ENCODE measurements around the gene TRIM40. TPM values are rescaled to one million over a fixed set of nuclear protein-coding genes. Genes with fewer than 3 reads are reported as not detected.

Gene TRIM40
- total and polyA plus RNA-seq, 5 donors from 2014 or later: 0.39 TPM; not detected in 4

DNA sequence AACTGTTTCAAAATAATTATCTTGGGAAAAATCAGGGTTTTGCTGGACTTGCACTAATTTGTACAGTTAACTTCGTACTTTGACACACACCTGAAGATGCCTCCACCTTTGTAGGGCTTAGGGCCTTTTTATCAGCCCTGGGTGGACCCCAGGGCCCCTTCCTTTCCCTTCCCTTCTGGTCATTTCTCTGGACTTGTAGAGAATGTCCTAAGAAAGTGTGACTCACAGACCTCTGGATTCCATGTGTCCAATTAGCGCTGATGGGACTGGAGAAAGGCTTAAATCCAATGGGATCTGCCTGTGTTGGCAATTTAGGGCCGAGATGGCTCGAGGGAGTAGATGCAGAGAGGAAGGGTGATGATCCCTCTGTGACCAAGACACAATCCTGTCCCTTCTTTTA is 36.7 kb downstream of the TRIM40 start:
- Mint-ChIP-seq H3K36me3 (no peaks in the 10 kb centered on the region), H3K27ac (no peak overlapping the region), H3K4me3 (peak overlapping the region in 1 of 4 donors; percentile 28), H3K4me1 (peaks cover 0 to 13% (median 7%) of the 10 kb centered on the region in 4 donors), H3K27me3 (peaks cover 80% of the 10 kb centered on the region), H3K9me3 (no peaks in the 10 kb centered on the region)
- Histone ChIP-seq H3K4me1 (ENCODE audit: control insufficient read depth, insufficient read depth, low read length, poor library complexity, severe bottlenecking) (peaks cover 7% of the 10 kb centered on the region), H3K27me3 (ENCODE audit: control insufficient read depth, insufficient read depth, low read length) (peaks cover 32% of the 10 kb centered on the region), H3K9me3 (ENCODE audit: control insufficient read depth in 2 of 2, low read length in 2 of 2) (no peaks in the 10 kb centered on the region), H3K4me3 (ENCODE audit: low read depth, low read length) (no peak overlapping the region), H3K27ac (ENCODE audit: insufficient read depth, low read length, poor library complexity, severe bottlenecking) (no peak overlapping the region), H3K36me3 (ENCODE audit: control insufficient read depth, insufficient read depth, low read length) (no peaks in the 10 kb centered on the region)
- ATAC-seq (ENCODE audit: low read depth in 2 of 2): no peak
- no peak for DNase-seq

GRCh38 chr6:30175765-30176164 is 39.8 kb downstream of the TRIM40 start:
- H3K36me3 ChIP-seq (ENCODE audit: control insufficient read depth, insufficient read depth, low read length): no peaks in the 10 kb centered on the region
- ATAC-seq (ENCODE audit: low read depth in 2 of 2) (no peak), DNase-seq (no peak)
- Mint-ChIP-seq H3K4me1 (peaks cover 0 to 10% (median under 1%) of the 10 kb centered on the region in 4 donors), H3K9me3 (peaks cover 0 to 6% (median 0%) of the 10 kb centered on the region in 7 donors), H3K27me3 (peaks cover 78% of the 10 kb centered on the region), H3K27ac (no peak overlapping the region), H3K36me3 (no peaks in the 10 kb centered on the region), H3K4me3 (no peak overlapping the region)
- no peak overlapping the region for H3K27ac ChIP-seq (ENCODE audit: insufficient read depth, low read length, poor library complexity, severe bottlenecking)
- no peak overlapping the region for H3K4me3 ChIP-seq (ENCODE audit: low read depth, low read length)
- H3K4me1 ChIP-seq (ENCODE audit: control insufficient read depth, insufficient read depth, low read length, poor library complexity, severe bottlenecking): peaks cover 7% of the 10 kb centered on the region
- H3K27me3 ChIP-seq (ENCODE audit: control insufficient read depth, insufficient read depth, low read length): peaks cover 35% of the 10 kb centered on the region
- H3K9me3 ChIP-seq (ENCODE audit: control insufficient read depth in 2 of 2, low read length in 2 of 2): peaks cover 12 to 13% of the 10 kb centered on the region in 2 experiments

DNA sequence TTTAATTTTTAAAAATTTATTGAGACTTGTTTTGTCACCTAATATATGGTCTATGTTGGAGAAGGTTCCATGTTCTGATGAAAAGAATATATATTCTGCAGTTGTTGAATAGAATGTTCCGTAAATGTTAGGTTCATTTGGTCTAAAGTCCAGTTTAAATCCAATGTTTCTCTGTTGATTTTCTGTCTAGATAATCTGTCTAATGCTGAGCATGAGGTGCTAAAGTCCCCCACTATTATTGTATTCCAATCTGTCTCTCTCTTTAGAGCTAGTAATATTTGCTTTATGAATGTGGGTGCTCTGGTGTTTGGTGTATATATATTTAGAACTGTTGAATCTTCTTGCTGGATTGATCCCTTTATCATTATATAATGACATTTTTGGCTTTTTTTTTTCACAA is 42.9 kb downstream of the TRIM40 start:
- Mint-ChIP-seq H3K27ac (no peak overlapping the region), H3K4me3 (no peak overlapping the region), H3K4me1 (peaks cover 0 to 6% (median 2%) of the 10 kb centered on the region in 4 donors), H3K36me3 (no peaks in the 10 kb centered on the region), H3K9me3 (peaks cover 0 to 6% (median 0%) of the 10 kb centered on the region in 7 donors), H3K27me3 (peaks cover 53% of the 10 kb centered on the region)
- H3K27me3 ChIP-seq (ENCODE audit: control insufficient read depth, insufficient read depth, low read length): peaks cover 24% of the 10 kb centered on the region
- peaks cover 12 to 13% of the 10 kb centered on the region in 2 experiments for H3K9me3 ChIP-seq (ENCODE audit: control insufficient read depth in 2 of 2, low read length in 2 of 2)
- DNase-seq: no peak
- ATAC-seq (ENCODE audit: low read depth in 2 of 2): no peak
- H3K4me3 ChIP-seq (ENCODE audit: low read depth, low read length): no peak overlapping the region
- no peaks in the 10 kb centered on the region for H3K4me1 ChIP-seq (ENCODE audit: control insufficient read depth, insufficient read depth, low read length, poor library complexity, severe bottlenecking)
- H3K27ac ChIP-seq (ENCODE audit: insufficient read depth, low read length, poor library complexity, severe bottlenecking): no peak overlapping the region
- no peaks in the 10 kb centered on the region for H3K36me3 ChIP-seq (ENCODE audit: control insufficient read depth, insufficient read depth, low read length)

GRCh38 chr6:30180145-30180544 is 44.2 kb downstream of the TRIM40 start:
- H3K9me3 Mint-ChIP-seq: peaks cover 0 to 6% (median 0%) of the 10 kb centered on the region in 7 donors
- H3K4me1 ChIP-seq (ENCODE audit: control insufficient read depth, insufficient read depth, low read length, poor library complexity, severe bottlenecking): no peaks in the 10 kb centered on the region
- no peak overlapping the region for H3K27ac ChIP-seq (ENCODE audit: insufficient read depth, low read length, poor library complexity, severe bottlenecking)
- H3K27me3 Mint-ChIP-seq: peaks cover 40% of the 10 kb centered on the region
- H3K4me1 Mint-ChIP-seq: peaks cover 0 to 6% (median 2%) of the 10 kb centered on the region in 4 donors
- DNase-seq: no peak
- H3K27ac Mint-ChIP-seq: no peak overlapping the region
- H3K36me3 ChIP-seq (ENCODE audit: control insufficient read depth, insufficient read depth, low read length): peaks cover 6% of the 10 kb centered on the region
- peaks cover 19% of the 10 kb centered on the region for H3K27me3 ChIP-seq (ENCODE audit: control insufficient read depth, insufficient read depth, low read length)
- no peak overlapping the region for H3K4me3 ChIP-seq (ENCODE audit: low read depth, low read length)
- H3K9me3 ChIP-seq (ENCODE audit: control insufficient read depth in 2 of 2, low read length in 2 of 2): peaks cover 12 to 13% of the 10 kb centered on the region in 2 experiments
- H3K36me3 Mint-ChIP-seq: peaks cover 5% of the 10 kb centered on the region
- no peak for ATAC-seq (ENCODE audit: low read depth in 2 of 2)
- H3K4me3 Mint-ChIP-seq: no peak overlapping the region

- ATAC-seq (ENCODE audit: low read depth in 2 of 2) (no peak), DNase-seq (no peak)
- Histone ChIP-seq H3K27me3 (ENCODE audit: control insufficient read depth, insufficient read depth, low read length) (peaks cover 5% of the 10 kb centered on the region), H3K36me3 (ENCODE audit: control insufficient read depth, insufficient read depth, low read length) (peaks cover 45% of the 10 kb centered on the region), H3K4me1 (ENCODE audit: control insufficient read depth, insufficient read depth, low read length, poor library complexity, severe bottlenecking) (no peaks in the 10 kb centered on the region), H3K4me3 (ENCODE audit: low read depth, low read length) (no peak overlapping the region), H3K27ac (ENCODE audit: insufficient read depth, low read length, poor library complexity, severe bottlenecking) (no peak overlapping the region), H3K9me3 (ENCODE audit: control insufficient read depth in 2 of 2, low read length in 2 of 2) (peaks cover 7% of the 10 kb centered on the region in 2 experiments)
- no peak overlapping the region for H3K4me3 Mint-ChIP-seq
- peak overlapping the region in 1 of 3 donors; percentile 24 for H3K27ac Mint-ChIP-seq
- peaks cover 0 to 6% (median 2%) of the 10 kb centered on the region in 4 donors for H3K4me1 Mint-ChIP-seq
- H3K9me3 Mint-ChIP-seq: peaks cover 0 to 4% (median 0%) of the 10 kb centered on the region in 7 donors
- H3K27me3 Mint-ChIP-seq: peaks cover 4% of the 10 kb centered on the region
- H3K36me3 Mint-ChIP-seq: peaks cover 27% of the 10 kb centered on the region
Measured at GRCh38 chr6:30184417-30185031, 48.6 kb downstream of the TRIM40 start.

DNA sequence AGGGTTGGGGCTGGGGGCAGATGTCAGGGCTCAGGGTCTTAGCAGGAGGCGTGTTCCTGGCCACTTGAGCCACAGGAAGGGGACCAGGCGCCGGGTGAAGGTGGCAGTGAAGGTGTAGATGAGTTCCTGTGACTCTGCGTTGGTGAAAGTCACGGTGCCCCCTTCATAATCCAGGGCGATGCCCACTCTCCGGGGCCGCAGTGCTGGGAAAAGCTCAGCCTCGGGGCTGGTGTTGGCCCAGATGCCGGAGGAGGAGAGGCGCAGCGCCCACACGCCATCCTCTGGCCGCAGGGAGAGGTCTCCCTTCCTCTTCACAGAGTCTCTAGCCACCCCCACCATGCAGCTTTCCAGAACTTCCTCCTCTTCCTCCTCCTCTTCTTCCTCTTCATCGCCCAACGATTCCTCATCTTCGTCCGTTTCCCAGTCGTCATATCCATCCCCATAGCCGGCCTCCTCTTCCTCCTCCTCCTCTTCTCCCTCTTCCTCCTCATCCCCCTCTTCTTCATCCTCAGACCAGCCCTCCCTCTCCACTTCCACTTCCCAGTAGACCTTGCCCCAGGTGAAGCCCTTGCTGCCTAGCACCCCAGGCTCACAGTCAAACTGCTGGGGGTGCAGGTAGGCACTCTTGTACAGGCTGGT is 50.0 kb downstream of the TRIM40 start:
- Histone ChIP-seq H3K4me1 (ENCODE audit: control insufficient read depth, insufficient read depth, low read length, poor library complexity, severe bottlenecking) (no peaks in the 10 kb centered on the region), H3K27me3 (ENCODE audit: control insufficient read depth, insufficient read depth, low read length) (no peaks in the 10 kb centered on the region), H3K27ac (ENCODE audit: insufficient read depth, low read length, poor library complexity, severe bottlenecking) (no peak overlapping the region), H3K9me3 (ENCODE audit: control insufficient read depth in 2 of 2, low read length in 2 of 2) (no peaks in the 10 kb centered on the region), H3K4me3 (ENCODE audit: low read depth, low read length) (no peak overlapping the region), H3K36me3 (ENCODE audit: control insufficient read depth, insufficient read depth, low read length) (peaks cover 59% of the 10 kb centered on the region)
- Mint-ChIP-seq H3K27ac (peak overlapping the region in 1 of 3 donors; percentile 36), H3K9me3 (peaks cover 0 to 2% (median 0%) of the 10 kb centered on the region in 7 donors), H3K4me3 (no peak overlapping the region), H3K4me1 (peaks cover 0 to 6% (median 2%) of the 10 kb centered on the region in 4 donors), H3K27me3 (no peaks in the 10 kb centered on the region), H3K36me3 (peaks cover 42% of the 10 kb centered on the region)
- no peak for DNase-seq
- ATAC-seq (ENCODE audit: low read depth in 2 of 2): no peak

GRCh38 chr6:30188541-30188940 is 52.6 kb downstream of the TRIM40 start:
- H3K4me3 ChIP-seq (ENCODE audit: low read depth, low read length): no peak overlapping the region
- H3K4me1 ChIP-seq (ENCODE audit: control insufficient read depth, insufficient read depth, low read length, poor library complexity, severe bottlenecking): no peaks in the 10 kb centered on the region
- H3K36me3 ChIP-seq (ENCODE audit: control insufficient read depth, insufficient read depth, low read length): peaks cover 77% of the 10 kb centered on the region
- DNase-seq: no peak
- Mint-ChIP-seq H3K9me3 (no peaks in the 10 kb centered on the region), H3K4me3 (no peak overlapping the region), H3K4me1 (peaks cover 0 to 4% (median 0%) of the 10 kb centered on the region in 4 donors), H3K36me3 (peaks cover 52% of the 10 kb centered on the region), H3K27ac (peak overlapping the region in 1 of 3 donors; percentile 92), H3K27me3 (no peaks in the 10 kb centered on the region)
- ATAC-seq (ENCODE audit: low read depth in 2 of 2): no peak
- H3K27ac ChIP-seq (ENCODE audit: insufficient read depth, low read length, poor library complexity, severe bottlenecking): no peak overlapping the region
- H3K27me3 ChIP-seq (ENCODE audit: control insufficient read depth, insufficient read depth, low read length): no peaks in the 10 kb centered on the region
- H3K9me3 ChIP-seq (ENCODE audit: control insufficient read depth in 2 of 2, low read length in 2 of 2): no peaks in the 10 kb centered on the region
